Neuronal stem cell (in vitro differentiated cells): ENCODE data around the gene ARMC8.

Experiments
- DNase-seq: peaks from one replicate; pipeline ENCODE4 v3.0.0-alpha.2; 2013; ENCODE audit warnings: low spot score
- H2AFZ ChIP-seq: one replicate; pipeline ENCODE4 v1.6.1; 2013; ENCODE audit warnings: mild to moderate bottlenecking, low read length, inconsistent platforms
- H2AK5ac ChIP-seq: 2 replicates; pipeline ENCODE4 v1.6.1; 2013; ENCODE audit warnings: low read depth, mild to moderate bottlenecking, inconsistent platforms, low read length, moderate library complexity, mixed read lengths
- H2BK120ac ChIP-seq: 2 replicates; pipeline ENCODE4 v1.6.1; 2013; ENCODE audit warnings: low read depth, mild to moderate bottlenecking, inconsistent platforms, low read length, moderate library complexity, mixed read lengths
- H2BK12ac ChIP-seq: one replicate; pipeline ENCODE4 v1.6.1; 2013; ENCODE audit warnings: low read length, inconsistent platforms
- H2BK15ac ChIP-seq: 2 replicates; pipeline ENCODE4 v1.6.1; 2013; ENCODE audit warnings: mild to moderate bottlenecking, low read length, inconsistent platforms, mixed read lengths
- H2BK5ac ChIP-seq: one replicate; pipeline ENCODE4 v1.6.1; 2013; ENCODE audit warnings: inconsistent platforms, mild to moderate bottlenecking, low read length, moderate library complexity
- H3K14ac ChIP-seq: one replicate; pipeline ENCODE4 v1.6.1; 2013; ENCODE audit warnings: low read length, inconsistent platforms
- H3K18ac ChIP-seq: 2 replicates; pipeline ENCODE4 v1.6.1; 2013; ENCODE audit warnings: low read length, inconsistent platforms
- H3K23ac ChIP-seq: 2 replicates; pipeline ENCODE4 v1.6.1; 2013; ENCODE audit warnings: low read depth, mild to moderate bottlenecking, mixed read lengths, low read length, inconsistent platforms; ENCODE audit not compliant: poor library complexity
- H3K27ac ChIP-seq: replicated peaks from 3 replicates; pipeline ENCODE4 v1.5.1; 2013; ENCODE audit warnings: low read length, inconsistent platforms
- H3K27me3 ChIP-seq, 3 experiments: 2 replicates each; pipeline ENCODE4 v1.6.1; 2013; ENCODE audit warnings: low read length in 3 of 3, mild to moderate bottlenecking in 2 of 3, inconsistent platforms in 1 of 3, low read depth in 1 of 3, mixed read lengths in 1 of 3, moderate library complexity in 1 of 3; ENCODE audit not compliant: control insufficient read depth in 3 of 3, insufficient read depth in 3 of 3
- H3K36me3 ChIP-seq, 2 donors: replicated peaks in 1 of 2; 2 replicates each; pipeline ENCODE4 v1.6.1; 2013; ENCODE audit warnings: low read length in 2 of 2; ENCODE audit not compliant: control insufficient read depth in 2 of 2, insufficient read depth in 2 of 2
- H3K4ac ChIP-seq: 2 replicates; pipeline ENCODE4 v1.6.1; 2013; ENCODE audit warnings: inconsistent platforms, mild to moderate bottlenecking, low read length, moderate library complexity
- H3K4me1 ChIP-seq, 2 donors: 1 replicate in 1 of 2; 2 replicates in 1 of 2; pipeline ENCODE4 v1.6.1; 2013; ENCODE audit warnings: low read length in 2 of 2, low read depth in 1 of 2; ENCODE audit not compliant: control insufficient read depth in 2 of 2, insufficient read depth in 1 of 2
- H3K4me2 ChIP-seq: one replicate; pipeline ENCODE4 v1.6.1; 2013; ENCODE audit warnings: mild to moderate bottlenecking, low read length, inconsistent platforms; ENCODE audit not compliant: insufficient read depth, poor library complexity, severe bottlenecking
- H3K4me3 ChIP-seq, 2 donors: 2 replicates each; pipeline ENCODE4 v1.5.1; 2013; ENCODE audit warnings: low read length in 2 of 2, mild to moderate bottlenecking in 2 of 2, inconsistent platforms in 1 of 2, moderate library complexity in 1 of 2
- H3K79me1 ChIP-seq: one replicate; pipeline ENCODE4 v1.6.1; 2013; ENCODE audit warnings: low read depth, mild to moderate bottlenecking, inconsistent platforms, low read length, moderate library complexity
- H3K9ac ChIP-seq: one replicate; pipeline ENCODE4 v1.6.1; 2013; ENCODE audit warnings: mild to moderate bottlenecking, low read depth, low read length, inconsistent platforms; ENCODE audit not compliant: poor library complexity
- H3K9me3 ChIP-seq, 2 donors: replicated peaks in 1 of 2; 2 replicates each; pipeline versions ENCODE3 to v1.6.1; 2013; ENCODE audit warnings: low read length in 2 of 2, mild to moderate bottlenecking in 2 of 2, inconsistent platforms in 1 of 2, low read depth in 1 of 2, mixed read lengths in 1 of 2, moderate library complexity in 1 of 2; ENCODE audit not compliant: control insufficient read depth in 2 of 2, insufficient read depth in 1 of 2
- H4K8ac ChIP-seq: one replicate; pipeline ENCODE4 v1.6.1; 2013; ENCODE audit warnings: low read depth, mild to moderate bottlenecking, inconsistent platforms, low read length, moderate library complexity
- H4K91ac ChIP-seq: one replicate; pipeline ENCODE4 v1.6.1; 2013; ENCODE audit warnings: low read length, low read depth, mild to moderate bottlenecking, inconsistent platforms; ENCODE audit not compliant: poor library complexity
- WGBS, 2 donors: extraction: QIAGEN DNeasy Blood & Tissue Kit; methylation state at CpG; one replicate each; pipeline ENCODE4 v1.1.7; 2013; ENCODE audit warnings: missing lambda C conversion rate in 2 of 2, mixed read lengths in 1 of 2; ENCODE audit not compliant: insufficient read length in 2 of 2, insufficient replicate concordance in 1 of 2; ENCODE audit errors: extremely low coverage in 2 of 2; 5-methylcytosine and 5-hydroxymethylcytosine counted together

ARMC8 gene

DNA sequence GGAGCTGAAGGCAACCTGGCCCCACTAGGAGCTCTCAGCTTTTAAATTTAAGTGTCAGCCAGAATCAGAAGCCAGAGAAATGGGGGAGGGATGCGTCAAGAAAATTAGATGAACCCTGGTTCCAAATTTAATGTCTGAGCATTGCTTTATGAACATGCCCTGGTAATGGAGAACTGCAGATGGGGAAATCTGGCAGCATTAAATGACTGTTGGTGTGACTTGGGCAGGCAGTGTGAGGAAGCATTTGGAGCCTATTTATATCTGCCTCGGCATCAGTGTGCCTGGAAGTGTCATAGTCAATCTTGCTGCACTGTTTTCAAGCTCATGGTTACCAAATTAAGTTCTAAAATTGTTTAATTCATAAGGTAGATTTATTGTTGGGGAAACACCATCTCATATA lies 113.5 kb downstream of the ARMC8 start:
- Histone ChIP-seq H4K91ac (no peak overlapping the region), H2BK12ac (no peak overlapping the region), H2BK5ac (no peak overlapping the region), H3K18ac (no peak overlapping the region), H2BK120ac (no peak overlapping the region), H3K4me3 (no peak overlapping the region), H2AK5ac (no peak overlapping the region), H3K14ac (no peak overlapping the region), H3K4me2 (no peak overlapping the region), H2AFZ (no peak overlapping the region), H3K4me1 (no peaks in the 10 kb centered on the region), H3K9ac (no peak overlapping the region), H3K4ac (no peak overlapping the region), H2BK15ac (no peak overlapping the region), H3K27ac (no peak overlapping the region), H3K27me3 (no peaks in the 10 kb centered on the region), H3K79me1 (no peaks in the 10 kb centered on the region), H3K36me3 (peaks cover 13 to 40% of the 10 kb centered on the region in 2 donors), H4K8ac (no peak overlapping the region), H3K23ac (no peak overlapping the region), H3K9me3 (peaks cover 0 to 2% of the 10 kb centered on the region in 2 donors)
- DNase-seq = no peak
- WGBS, 2 donors = no CpG with 5 or more reads among the region's 2 CpGs

DNA sequence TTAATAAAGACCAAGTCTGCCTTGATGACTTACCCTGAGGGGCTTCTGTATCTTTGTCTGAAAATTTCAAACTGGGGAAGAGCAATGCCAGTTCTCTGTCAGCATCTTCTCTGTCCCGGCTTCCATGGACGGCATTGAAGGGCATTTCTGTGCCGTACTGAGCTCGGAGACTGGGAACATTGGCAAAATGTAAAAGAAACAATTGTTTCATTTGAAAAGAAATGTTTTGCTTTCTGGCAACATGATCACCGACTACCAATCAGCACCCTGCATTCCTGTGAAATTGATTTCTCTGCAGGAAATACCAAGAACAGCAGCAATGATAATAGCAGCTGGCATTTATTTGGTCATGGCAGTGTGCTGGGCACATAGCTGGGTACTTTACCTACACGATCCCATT lies 116.4 kb downstream of the ARMC8 start:
- DNase-seq = no peak
- Histone ChIP-seq H3K9ac (no peak overlapping the region), H3K4me3 (no peak overlapping the region), H3K4ac (no peak overlapping the region), H2BK15ac (no peak overlapping the region), H3K9me3 (peaks cover 6 to 7% of the 10 kb centered on the region in 2 donors), H2BK120ac (no peak overlapping the region), H4K8ac (no peak overlapping the region), H3K4me2 (no peak overlapping the region), H2AFZ (no peak overlapping the region), H3K27me3 (no peaks in the 10 kb centered on the region), H2AK5ac (no peak overlapping the region), H4K91ac (no peak overlapping the region), H3K36me3 (peaks cover 9 to 12% of the 10 kb centered on the region in 2 donors), H2BK5ac (no peak overlapping the region), H3K23ac (no peak overlapping the region), H3K4me1 (no peaks in the 10 kb centered on the region), H3K27ac (no peak overlapping the region), H3K14ac (no peak overlapping the region), H3K18ac (no peak overlapping the region), H2BK12ac (no peak overlapping the region), H3K79me1 (no peaks in the 10 kb centered on the region)
- no CpG with 5 or more reads among the region's 6 CpGs for WGBS, 2 donors

- no peak overlapping the region for H3K18ac ChIP-seq
- no peak overlapping the region for H2AK5ac ChIP-seq
- DNase-seq = no peak
- H3K14ac ChIP-seq = no peak overlapping the region
- H3K79me1 ChIP-seq = no peaks in the 10 kb centered on the region
- H2BK5ac ChIP-seq = no peak overlapping the region
- H3K4me3 ChIP-seq = no peak overlapping the region
- H3K36me3 ChIP-seq = no peaks in the 10 kb centered on the region
- H4K91ac ChIP-seq = no peak overlapping the region
- H2BK120ac ChIP-seq = no peak overlapping the region
- no CpG with 5 or more reads among the region's 5 CpGs for WGBS, 2 donors
- H3K9ac ChIP-seq = no peak overlapping the region
- H3K27me3 ChIP-seq = peaks cover 0 to 8% (median 0%) of the 10 kb centered on the region in 3 experiments
- H3K23ac ChIP-seq = no peak overlapping the region
- H4K8ac ChIP-seq = no peak overlapping the region
- H2BK15ac ChIP-seq = no peak overlapping the region
- no peak overlapping the region for H3K27ac ChIP-seq
- H2BK12ac ChIP-seq = no peak overlapping the region
- H3K4ac ChIP-seq = no peak overlapping the region
- H3K4me2 ChIP-seq = no peak overlapping the region
- no peak overlapping the region for H2AFZ ChIP-seq
- no peaks in the 10 kb centered on the region for H3K4me1 ChIP-seq
- peaks cover 4 to 7% of the 10 kb centered on the region in 2 donors for H3K9me3 ChIP-seq
Measured at GRCh38 chr3:138307899-138308298, 120.8 kb downstream of the ARMC8 start.

DNA sequence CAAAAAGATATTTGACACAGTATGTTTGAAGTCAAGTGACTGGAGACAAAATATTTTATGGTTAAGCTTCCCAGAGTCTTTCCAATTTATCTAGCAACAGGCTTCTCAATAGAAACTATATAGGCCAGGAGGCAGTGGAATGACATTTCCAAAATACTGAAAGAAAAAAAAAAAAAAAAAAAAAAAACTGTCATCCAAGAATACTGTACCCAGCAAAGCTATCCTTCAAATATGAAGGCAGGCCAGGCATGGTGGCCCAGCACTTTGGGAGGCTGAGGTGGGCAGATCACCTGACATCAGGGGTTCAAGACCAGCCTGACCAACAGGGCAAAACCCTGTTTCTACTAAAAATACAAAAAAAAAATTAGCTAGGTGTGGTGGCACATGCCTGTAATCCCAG lies 121.7 kb downstream of the ARMC8 start:
- no peak overlapping the region for H2AFZ ChIP-seq
- no peak overlapping the region for H3K4me2 ChIP-seq
- H4K8ac ChIP-seq = no peak overlapping the region
- H3K9ac ChIP-seq = no peak overlapping the region
- H4K91ac ChIP-seq = no peak overlapping the region
- H3K27me3 ChIP-seq = peaks cover 0 to 8% (median 0%) of the 10 kb centered on the region in 3 experiments
- H3K18ac ChIP-seq = no peak overlapping the region
- H2BK5ac ChIP-seq = no peak overlapping the region
- H3K14ac ChIP-seq = no peak overlapping the region
- no peak overlapping the region for H2AK5ac ChIP-seq
- no peak overlapping the region for H2BK120ac ChIP-seq
- H3K23ac ChIP-seq = no peak overlapping the region
- H3K36me3 ChIP-seq = no peaks in the 10 kb centered on the region
- H2BK12ac ChIP-seq = no peak overlapping the region
- no peaks in the 10 kb centered on the region for H3K4me1 ChIP-seq
- no peaks in the 10 kb centered on the region for H3K79me1 ChIP-seq
- H3K4me3 ChIP-seq = no peak overlapping the region
- no peak overlapping the region for H3K4ac ChIP-seq
- no peak for DNase-seq
- H3K9me3 ChIP-seq = peaks cover 4 to 7% of the 10 kb centered on the region in 2 donors
- H2BK15ac ChIP-seq = no peak overlapping the region
- no peak overlapping the region for H3K27ac ChIP-seq
